Stimulated activated CD4-positive, alpha-beta T cell treated with anti-CD3 and anti-CD28 coated beads, Interleukin-2, amount 100 ng/mL, for 24 hours (primary cell): ENCODE results near the gene ZNF784.

ENCODE experiments used
- DNase-seq, 2 donors: peaks; one replicate each; pipeline ENCODE4 v3.0.0-alpha.2; 2020

The ZNF784 gene

DNA sequence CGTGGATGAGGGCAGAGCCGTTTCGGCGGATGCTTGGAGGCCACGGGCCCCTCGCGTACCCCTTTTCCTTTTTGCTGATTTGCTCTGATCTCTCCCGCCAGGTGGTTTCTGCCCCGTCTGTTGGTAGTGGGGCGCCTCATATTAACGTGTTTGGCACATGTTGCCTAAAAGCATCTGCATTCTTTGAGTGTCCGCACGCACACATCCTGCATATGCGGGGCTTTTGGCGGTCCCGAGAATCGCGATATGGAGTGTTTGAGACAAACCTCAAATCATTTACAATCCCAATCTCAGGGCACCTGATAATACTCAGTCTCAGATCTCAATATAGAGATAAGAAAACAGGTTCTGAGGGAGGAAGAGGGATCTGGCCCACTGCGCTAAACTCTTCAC is 31.3 kb upstream of the ZNF784 start:
- DNase-seq = no peak

DNA sequence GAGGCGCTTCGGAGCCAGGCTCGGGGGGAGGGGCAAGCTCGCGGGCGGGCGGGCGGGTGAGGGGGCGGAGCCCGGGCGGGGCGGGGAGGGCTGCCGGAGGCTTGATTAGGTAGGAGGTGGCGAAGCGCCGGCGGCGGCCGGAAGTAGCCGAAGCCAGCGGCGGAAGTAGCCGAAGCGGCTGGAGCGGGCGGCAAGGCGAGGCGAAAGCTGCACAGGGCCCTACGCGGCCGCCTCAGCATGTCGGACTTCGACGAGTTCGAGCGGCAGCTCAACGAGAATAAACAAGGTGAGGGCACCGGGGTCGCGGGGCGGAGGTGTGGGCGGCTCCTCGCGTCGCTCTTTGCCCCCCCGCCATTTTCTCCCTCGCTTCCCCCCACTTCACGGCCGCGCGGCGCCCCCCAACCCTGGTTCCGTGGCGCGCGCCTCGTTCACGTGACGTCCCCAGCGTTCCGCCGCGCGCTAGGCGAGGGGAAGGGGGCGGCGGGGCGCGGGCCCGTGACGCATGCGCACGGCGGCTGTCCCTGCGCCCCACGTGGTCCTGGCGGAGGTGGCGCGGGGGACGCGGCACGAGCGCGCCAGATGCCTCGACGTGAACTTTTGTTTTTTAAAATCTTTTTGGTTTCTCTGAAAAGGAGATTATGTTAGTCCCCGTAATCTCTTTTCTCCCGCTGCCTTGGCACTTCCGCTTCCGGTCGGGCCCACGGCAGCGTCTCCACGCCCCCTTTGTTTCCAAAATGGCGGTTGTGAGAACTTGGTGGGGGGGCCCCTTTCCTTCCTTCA is 30.7 kb upstream of the ZNF784 start, which contains the start of gene U2AF2:
Gene U2AF2 (plus strand): TSS at position 168 of the 780 bp plus-strand sequence. CDS start 70 bp downstream, at position 238.
- DNase-seq = peak; percentile 97

DNA sequence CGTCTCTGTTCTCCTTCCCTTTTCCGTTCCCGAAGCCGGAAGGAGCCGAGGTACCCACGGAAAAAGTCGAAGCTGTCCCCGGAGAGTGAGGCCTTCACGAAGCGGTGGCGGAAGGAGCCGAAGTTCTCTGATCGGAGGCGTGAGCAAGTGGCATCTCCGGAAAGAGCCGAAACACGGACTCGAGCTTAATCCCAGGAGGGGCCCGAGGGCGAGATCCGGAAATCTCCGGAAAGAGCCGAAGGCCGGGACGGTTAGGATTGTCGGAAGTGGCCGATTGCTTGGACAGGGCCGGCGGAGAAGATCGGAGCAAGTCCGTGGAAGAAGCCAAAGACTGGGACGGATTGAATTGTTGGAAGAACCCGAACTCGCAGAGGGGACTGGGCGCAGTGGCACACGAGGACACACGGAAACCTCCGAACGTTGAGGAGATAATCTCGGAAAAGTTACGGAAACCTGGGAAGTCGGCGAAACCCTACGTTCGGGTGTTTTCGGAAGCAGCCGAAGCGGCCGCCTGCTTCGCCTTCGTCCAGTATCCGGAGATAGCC is 30.0 kb upstream of the ZNF784 start:
- DNase-seq = peak; percentile 99

DNA sequence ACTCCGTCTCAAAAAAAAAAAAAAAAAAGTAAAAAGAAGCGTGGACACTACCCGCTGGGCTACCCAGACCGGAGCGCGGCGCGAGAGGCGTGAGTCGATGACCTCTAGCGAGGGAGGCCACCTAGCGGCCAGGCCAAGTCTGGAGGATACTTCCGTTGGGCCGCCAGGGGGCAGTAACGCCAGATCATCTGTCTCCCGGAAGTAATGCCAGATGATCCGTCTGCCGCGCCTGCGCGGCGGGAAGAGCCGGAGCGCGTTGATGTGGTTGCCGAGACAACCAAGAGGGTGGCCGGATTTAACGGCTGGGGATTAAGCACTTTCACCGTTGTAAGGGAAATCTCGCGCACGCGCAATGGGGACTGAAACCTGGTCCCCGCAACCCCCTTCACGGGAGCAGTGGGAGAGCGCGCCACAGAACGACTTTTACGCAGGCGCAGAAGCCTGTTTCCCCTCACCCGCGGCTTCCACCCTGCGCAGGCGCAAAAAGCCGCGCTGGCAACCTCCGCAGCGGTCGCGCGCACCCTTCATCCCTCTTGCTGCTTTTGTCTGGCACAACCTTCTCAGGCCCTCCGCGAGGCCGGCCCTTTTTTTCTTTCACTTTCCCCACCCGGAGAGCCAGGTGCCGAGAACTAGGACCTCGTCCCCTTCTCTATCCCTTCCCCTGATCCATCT is 29.4 kb upstream of the ZNF784 start:
- DNase-seq = peak; percentile 96 to 99

DNA sequence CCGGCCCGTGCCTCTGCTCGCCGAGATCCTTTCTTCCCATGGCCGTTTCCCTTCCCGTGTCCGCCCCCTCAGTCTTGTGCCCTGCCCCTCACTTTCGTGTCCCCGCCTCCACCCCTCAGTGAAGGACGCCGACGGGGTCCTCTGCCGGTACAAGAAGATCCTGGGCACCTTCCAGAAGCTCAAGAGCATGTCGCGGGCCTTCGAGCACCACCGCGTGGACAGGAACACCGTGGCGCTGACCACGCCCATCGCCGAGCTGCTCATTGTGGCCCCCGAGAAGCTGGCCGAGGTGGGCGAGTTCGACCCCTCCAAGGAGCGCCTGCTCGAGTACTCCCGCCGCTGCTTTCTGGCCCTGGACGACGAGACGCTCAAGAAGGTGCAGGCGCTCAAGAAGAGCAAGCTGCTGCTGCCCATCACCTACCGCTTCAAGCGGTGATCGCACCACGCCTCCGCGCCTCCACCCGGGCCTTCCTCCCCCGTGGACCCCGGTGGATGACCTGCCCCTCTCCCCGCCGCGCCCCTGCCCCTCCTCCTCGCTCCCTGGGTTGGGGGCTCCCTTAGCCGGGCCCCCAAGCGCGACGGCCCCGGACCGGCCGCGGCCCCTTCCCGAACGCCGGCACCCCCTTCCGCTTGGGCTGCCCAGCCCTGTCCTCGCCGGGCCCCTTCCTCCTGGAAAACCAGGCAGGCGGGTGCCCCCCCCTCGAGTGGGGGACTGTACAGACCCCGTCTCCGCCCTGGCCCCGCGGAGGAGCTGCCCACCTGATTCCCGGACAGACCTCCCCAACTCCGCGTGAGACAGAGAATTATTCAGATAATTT is 28.2 kb upstream of the ZNF784 start:
- no peak for DNase-seq

DNA sequence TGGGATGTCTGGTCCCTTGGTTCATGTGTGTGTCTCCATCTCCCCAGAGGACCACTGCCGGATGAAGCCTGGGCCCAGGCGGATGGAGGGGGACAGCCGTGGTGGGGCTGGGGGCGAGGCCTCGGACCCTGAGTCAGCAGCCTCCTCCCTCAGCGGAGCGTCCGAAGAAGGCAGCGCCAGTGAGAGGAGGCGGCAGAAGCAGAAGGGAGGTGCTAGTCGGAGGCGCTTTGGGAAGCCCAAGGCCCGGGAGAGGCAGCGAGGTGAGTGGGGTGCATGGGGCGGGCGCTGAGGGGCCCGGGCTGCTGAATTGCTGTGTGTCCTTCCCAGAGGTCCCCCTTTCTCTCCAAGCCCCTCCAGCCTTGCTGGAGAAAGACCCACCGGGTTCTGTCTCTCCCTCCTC is 26.9 kb upstream of the ZNF784 start:
- DNase-seq = no peak

DNA sequence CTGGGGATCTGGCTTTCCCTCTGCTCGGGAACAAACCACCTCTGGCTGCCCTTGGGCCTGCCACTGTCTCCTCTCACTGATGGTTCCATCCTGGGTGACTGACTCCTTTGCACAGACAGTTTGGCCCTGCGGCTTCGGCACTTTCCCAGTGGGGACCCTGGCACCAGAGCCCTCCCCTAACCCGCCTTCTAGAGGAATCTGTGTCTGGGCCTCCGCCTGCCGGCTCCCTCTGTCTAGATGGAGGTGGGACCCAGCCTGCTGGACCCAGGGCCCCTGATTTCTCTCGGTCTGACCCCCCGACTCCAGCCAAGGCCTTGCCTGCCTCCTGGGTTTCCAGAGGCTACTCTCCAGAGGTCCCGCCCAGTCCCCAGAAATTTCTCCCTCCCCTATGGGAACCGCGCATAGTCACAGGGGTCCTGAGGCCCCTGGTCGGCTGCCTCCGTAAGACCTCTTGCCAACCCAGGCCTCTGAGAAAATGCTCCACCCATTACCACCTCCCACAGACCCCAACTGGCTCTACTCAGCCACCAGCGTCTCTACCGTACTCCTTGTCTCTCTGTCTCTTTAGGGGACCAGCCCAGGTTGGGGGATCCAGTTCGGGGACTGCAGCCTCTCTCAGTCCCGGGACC is 26.4 kb upstream of the ZNF784 start:
- no peak for DNase-seq

DNA sequence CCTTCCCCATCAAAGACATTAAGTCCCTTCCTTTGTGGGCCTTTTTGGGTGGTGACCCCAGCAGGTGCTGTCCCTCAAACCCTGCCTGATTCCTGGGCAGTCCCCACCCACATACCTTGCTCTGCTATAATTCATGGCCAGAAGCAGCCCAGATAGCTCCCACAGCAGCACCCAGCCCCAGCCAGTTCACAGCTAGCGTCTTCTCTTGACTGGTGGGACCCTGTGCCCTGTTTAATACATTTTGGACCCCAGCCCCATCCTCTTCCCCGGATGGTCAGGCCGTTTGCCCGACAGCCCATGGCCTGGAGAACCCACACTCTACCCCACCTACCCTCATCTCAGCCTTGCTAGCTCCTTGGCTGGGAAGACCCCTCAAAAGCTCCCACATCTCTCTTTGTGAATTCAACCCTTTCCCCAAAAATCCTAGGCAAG is 25.8 kb upstream of the ZNF784 start:
- no peak for DNase-seq

DNA sequence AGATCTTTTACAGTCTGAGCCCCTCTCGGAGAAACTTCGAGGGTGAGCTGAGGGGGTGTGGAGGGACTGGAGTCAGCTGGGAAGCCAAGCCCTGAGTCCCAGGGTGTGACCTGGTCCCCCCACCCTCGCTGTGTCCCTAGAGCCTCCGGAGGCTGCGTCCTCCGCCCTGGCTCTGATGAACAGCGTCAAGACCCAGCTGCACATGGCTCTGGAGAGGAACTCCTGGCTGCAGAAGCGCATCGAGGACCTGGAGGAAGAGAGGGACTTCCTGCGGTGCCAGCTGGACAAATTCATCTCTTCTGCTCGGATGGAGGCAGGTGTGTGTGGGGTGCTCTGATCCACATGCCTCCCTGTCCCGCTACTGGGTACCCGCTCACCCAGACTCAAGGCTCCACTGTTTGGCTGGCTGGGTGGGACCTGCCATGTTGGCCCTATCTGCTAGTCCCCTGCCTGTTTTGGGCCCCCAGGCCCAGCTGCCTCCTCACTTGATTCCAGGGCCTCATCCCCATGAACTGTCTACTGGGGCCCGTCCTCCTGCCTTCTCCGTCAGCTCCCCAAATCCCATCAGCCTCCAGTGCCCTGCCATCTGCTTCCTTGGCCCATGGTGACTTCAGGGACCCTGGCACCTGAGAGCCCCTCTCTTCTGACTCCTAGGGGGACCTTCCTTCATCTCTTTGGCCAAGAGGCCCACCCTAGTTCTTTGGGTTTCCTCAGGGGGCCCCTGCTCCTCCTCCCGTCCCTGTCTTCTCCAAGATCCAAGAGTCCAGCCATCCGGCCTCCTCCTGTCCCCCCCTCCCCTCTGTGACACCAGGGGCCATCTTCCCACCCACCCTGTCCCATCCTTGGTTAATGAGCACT is 25.1 kb upstream of the ZNF784 start:
- no peak for DNase-seq

DNA sequence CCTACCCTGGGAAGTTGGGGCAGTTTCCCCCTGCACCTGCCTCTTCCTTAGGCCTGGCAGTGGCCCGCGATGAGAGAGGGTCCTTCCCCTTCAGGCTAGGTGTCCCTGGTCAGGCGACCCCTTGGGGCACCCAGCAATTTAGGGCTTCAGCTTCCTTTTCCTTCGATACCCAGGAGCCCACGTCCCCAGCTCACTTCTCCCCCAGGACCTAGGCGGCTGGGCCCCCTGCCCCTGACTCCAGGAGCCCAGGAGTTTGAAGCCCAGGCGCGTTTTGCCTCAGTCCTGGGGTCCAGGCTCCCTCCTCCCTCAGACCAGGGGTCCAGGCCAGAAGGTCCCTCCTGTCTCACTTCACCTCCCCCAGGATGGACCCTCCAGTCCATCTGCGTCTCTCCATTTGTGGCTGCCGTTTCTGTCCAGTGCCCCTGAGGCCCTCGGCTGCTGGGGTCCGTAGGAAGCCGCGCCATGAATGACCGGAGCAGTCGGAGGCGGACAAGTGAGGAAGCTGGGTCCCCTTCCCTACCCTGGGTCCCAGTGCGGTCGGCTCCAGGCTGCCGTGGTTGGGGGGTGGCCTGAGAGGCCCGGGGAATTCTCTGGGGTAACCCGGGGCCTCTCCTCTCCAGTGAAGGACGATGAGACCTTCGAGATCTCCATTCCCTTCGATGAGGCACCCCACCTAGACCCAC is 24.4 kb upstream of the ZNF784 start:
- DNase-seq = no peak

DNA sequence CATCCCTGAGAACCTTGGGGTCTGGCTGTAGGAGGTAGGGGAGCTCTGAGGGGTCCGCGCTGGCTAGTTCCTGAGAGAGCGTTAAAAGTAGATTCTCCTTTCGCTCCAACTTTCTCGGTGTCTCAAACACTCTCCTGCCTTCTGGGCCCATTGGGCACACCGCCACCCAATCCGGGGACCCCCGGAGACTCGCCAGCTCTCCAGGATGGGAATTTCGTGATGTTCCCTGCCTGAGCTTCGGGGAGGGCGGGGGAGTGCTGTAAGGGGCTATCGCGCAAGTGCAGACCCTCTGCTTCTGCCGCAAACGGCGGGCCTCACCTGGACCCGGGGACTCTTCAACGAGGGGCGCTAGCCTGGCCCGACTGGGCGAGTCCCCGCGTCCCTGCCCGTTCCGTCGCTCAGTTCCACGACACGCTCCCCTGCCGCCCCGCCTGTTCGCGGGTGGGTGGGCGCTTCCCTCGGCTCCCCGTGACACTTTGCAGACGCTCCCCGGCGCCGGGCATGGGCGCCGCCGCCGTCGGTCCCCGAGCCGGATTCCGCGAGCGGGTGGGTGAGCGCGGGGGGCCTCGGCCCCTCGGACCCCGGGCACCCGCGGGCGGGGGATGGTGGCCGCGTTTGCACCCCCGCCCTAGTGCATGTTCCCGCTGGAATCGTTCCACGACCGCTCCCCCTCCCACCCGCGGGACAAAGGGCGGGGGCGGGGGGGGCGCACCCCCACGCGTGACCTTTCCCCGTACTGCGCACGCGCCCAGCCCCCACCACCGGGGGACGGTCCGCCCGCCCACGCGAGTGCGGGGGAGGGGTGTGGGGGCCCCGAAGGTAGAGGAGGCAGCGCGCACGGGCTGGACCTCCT is 23.6 kb upstream of the ZNF784 start, which contains the start of gene CCDC106:
Gene CCDC106 (plus strand): TSS at position 481 of the 853 bp plus-strand sequence. CDS start 835 bp downstream, outside the sequence.
- DNase-seq = peak; percentile 49 to 54

DNA sequence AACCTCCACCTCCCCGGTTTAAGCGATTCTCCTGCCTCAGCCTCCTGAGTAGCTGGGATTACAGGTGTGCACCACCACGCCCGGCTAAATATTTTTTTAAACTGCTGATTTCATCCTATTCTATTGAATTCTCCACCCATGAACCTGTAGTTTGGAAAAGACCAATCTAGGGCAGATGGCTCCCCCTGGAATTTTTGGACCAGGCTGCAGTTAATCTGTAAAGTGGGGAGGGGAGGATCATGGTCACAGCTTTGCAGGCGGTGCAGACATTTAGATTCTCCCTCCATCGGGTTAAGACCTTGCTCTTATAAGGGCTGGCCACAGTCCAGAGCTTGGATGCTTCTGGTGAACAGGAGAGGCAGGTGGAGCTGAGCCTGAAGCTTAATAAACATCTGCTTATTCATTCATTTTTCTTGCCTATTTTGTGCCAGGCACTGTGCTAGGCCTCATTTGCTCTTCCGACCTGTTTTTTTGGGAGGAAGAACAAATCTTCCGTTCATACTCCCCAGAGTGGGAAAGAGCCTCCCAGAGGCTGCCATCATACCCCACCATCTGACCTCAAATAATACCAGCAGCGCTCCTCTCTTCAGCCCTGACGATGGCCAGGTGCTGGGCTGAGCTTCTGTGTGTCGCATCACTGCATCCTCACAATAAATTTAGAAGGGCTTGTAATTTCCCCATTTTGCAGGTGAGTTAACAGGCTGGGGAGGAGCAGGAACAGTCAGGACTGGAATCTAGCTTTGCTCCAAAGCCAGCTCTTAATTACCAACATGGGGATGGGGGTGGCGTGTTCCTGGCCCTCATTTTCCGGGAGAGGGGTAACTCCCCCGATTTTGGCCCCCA is 22.7 kb upstream of the ZNF784 start:
- DNase-seq = no peak

DNA sequence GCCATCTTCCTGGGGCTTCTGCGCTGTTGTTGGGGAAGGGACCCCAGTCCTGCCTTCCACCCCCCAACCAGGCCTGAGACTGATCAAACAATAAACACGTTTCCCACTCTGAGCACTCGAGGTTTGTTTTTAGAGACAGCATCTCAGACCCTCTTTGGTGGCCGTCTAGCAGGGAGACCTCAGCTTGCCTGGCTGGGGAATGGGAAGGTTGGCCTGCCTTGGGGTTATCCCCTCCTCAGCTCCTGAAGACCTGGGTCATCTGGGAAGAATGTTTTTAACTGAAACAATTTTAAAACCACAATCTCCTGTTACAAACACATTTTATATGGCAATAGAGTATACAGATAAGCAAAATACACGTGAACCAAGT is 21.1 kb upstream of the ZNF784 start:
- DNase-seq = no peak

DNA sequence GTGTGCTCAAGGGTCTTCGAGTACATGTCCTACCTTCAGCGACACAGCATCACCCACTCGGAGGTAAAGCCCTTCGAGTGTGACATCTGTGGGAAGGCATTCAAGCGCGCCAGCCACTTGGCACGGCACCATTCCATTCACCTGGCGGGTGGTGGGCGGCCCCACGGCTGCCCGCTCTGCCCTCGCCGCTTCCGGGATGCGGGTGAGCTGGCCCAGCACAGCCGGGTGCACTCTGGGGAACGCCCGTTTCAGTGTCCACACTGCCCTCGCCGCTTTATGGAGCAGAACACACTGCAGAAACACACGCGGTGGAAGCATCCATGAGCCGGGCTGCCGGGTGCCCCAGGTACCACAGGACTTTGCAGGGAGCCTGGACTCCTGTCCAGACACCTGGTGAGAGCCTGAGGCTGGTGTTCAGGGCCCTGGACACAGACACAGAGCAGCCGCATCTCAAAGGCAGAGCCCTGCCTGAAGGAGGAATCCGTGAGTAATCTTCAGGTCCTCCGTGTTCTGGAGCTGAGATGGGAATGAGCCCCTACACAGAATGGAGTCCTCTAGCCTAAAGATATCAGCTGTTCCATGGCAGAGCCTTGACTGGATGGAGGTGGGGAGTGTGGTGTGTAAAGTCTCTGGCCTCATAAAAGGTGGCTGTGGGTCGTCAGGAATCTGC is 20.6 kb upstream of the ZNF784 start:
- no peak for DNase-seq

DNA sequence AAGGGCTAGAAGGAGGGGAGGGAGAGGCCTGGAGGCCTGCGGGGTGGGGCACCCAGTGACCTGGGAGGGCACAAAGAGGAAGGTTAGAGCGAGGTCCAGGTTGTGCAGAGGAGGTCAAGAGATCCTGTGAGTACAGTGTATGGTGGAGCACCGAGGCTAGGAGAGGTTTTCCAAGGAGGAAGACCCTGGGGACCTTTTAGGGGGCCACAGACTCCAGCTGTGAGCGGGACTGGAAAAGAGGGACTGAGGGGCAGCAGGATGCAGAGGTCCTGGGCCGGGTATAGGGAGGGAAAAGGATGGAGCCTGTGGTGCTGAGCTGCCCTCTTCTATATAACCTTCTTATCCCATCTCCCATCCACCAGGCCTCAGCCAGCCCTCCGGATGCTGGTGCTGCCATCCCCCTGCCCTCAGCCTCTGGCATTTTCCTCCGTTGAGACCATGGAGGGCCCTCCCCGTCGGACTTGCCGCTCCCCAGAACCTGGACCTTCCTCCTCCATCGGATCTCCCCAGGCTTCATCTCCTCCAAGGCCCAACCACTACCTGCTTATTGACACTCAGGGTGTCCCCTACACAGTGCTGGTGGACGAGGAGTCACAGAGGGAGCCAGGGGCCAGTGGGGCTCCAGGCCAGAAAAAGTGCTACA is 19.9 kb upstream of the ZNF784 start:
- no peak for DNase-seq

DNA sequence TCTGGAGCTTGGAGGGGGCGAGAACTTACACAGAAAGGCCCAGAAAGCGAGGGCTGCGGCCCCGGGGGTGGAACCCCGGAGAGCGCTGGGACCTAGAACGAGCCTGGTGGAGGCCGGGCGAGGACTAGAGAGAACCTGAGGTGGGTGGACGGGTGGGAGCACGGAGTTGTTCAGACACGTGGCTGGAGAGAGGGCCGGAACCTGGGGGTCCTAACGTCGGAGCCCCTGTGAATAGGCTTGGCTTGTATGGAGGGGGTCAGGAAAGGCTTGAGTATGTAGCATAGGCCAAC is 19.5 kb upstream of the ZNF784 start:
- no peak for DNase-seq

DNA sequence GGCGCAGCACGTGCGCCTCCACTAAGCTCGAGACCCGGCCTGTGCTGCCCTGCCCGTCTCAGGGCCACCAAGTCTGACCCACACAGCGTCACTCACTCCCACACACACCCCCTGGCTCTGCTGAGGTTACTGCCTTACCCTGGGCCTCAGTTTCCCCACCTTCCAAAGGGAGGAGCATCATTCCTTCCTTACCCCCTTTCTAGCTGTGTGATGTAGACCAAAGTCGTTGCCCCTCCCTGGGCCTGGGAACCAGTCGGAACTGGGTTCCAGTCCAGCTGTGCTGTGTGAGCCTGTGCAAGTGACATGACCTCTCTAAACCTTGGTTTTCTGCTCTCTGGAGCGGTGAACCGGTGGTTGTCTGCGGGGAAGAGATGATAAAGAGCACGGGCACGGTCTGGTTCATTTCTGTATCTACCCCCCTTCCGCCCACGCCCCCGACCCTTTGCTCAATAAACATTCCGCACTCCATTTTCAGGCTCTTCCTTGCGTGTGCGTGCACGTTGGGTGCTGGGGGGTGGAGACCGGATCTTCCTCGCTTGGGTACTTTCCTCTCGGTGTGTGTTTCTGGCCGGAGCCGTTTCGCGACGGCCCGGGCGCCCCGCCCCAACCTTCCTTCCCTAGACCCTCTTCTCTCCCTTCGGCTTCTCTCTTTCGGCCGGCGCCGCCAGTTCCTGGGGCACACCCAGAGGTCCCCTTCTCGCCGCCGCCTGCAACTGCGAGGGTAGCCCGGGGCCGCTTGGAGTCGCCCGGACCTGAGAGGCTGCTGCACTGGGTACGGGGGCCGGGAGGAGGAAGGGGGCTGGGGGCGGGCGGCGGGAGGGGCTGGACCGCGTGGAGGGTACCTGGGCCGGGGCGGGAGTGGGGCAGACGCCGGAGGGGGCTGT is 18.9 kb upstream of the ZNF784 start, which contains the start of gene ZNF581:
Gene ZNF581 (plus strand): TSS at position 647 of the 884 bp plus-strand sequence. CDS start 923 bp downstream, outside the sequence.
- DNase-seq = peak; percentile 85
